Stomach (tissue), 4 donors: ENCODE data around the gene GBP6.

Experiments
- CTCF ChIP-seq, 7 experiments: fragments of 450-650 bp in 4 of 7; fragments of 200-600 bp in 3 of 7; sonication (generic) in 3 of 7; IDR thresholded peaks; one replicate each; pipeline ENCODE4 v1.5.1; 2016 to 2019; ENCODE audit warnings: antibody characterized with exemption in 7 of 7, control low read depth in 2 of 7, mild to moderate bottlenecking in 1 of 7
- POLR2A ChIP-seq, 4 donors: fragments of 450-650 bp; IDR thresholded peaks; one replicate each; pipeline ENCODE4 v1.6.1; 2016; ENCODE audit warnings: antibody characterized with exemption in 4 of 4, control low read depth in 2 of 4, mild to moderate bottlenecking in 1 of 4, moderate library complexity in 1 of 4

DNA sequence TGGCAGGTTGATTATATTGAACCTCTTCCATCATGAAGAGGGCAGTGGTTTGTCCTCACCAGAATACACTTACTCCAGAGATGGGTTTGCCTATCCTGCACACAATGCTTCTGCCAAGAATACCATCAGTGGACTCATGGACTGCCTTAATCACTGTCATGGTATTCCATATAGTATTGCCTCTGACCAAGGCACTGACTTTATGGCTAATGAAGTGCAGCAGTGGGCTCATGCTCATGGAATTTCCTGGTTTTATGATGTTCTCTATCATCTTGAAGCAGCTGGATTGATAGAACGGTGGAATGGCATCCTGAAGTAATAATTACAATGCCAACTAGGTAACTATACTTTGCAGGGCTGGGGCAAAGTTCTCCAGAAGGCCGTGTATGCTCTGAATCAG, 16.6 kb upstream of the GBP6 start:
- TF ChIP-seq CTCF (IDR thresholded peaks at IDR 0.05): no peak
- no peak for TF ChIP-seq POLR2A (IDR thresholded peaks at IDR 0.05)
